ENCODE results near the gene ZDHHC7. TPM values are rescaled to one million over a fixed set of nuclear protein-coding genes. Genes with fewer than 3 reads are reported as not detected.
A peak's percentile ranks its signal among the peaks of the same experiment; 100 is the strongest.

Gene ZDHHC7
- total and polyA plus RNA-seq, 4 experiments from 2014 or later = 27.1 to 40.2 (median 34.7) TPM

- CTCF ChIA-PET (ENCODE audit: partially characterized antibody) = interaction anchor here (1.0 to 1.1 kb wide), 2 partner anchors 12 to 96 kb away, joined by 3 to 4 read pairs; no protein-coding TSS in a partner anchor
- peaks cover 55% of the 10 kb centered on the region for H3K36me3 ChIP-seq (ENCODE audit: insufficient read depth, low read length)
- peaks cover 11% of the 10 kb centered on the region for H3K4me1 ChIP-seq (ENCODE audit: insufficient read depth, low read length)
Observed at GRCh38 chr16:84989749-84990620, 21.4 kb downstream of the ZDHHC7 start.

GRCh38 chr16:84988328-84989080 is 22.8 kb downstream of the ZDHHC7 start:
- H3K27ac Mint-ChIP-seq = no peak overlapping the region
- Histone ChIP-seq H3K36me3 (ENCODE audit: insufficient read depth, low read length) (peaks cover 45% of the 10 kb centered on the region), H3K27me3 (ENCODE audit: insufficient read depth, low read length) (no peaks in the 10 kb centered on the region), H3K27ac (ENCODE audit: low read depth, low read length) (no peak overlapping the region), H3K4me3 (ENCODE audit: low read length in 2 of 2) (no peak overlapping the region), H3K4me1 (ENCODE audit: insufficient read depth, low read length) (peaks cover 11% of the 10 kb centered on the region), H3K9me3 (ENCODE audit: control insufficient read depth in 1 of 2, low read length in 2 of 2) (no peaks in the 10 kb centered on the region)
- POLR2A ChIA-PET (ENCODE audit: partially characterized antibody) = no interaction called here
- peaks cover 33 to 63% of the 10 kb centered on the region in 2 donors for H3K36me3 Mint-ChIP-seq
- no peak overlapping the region for H3K4me3 Mint-ChIP-seq
- no peaks in the 10 kb centered on the region for H3K27me3 Mint-ChIP-seq
- H3K4me1 Mint-ChIP-seq = peaks cover 14 to 23% (median 17%) of the 10 kb centered on the region in 4 donors
- CTCF ChIA-PET (ENCODE audit: partially characterized antibody) = interaction anchor here (0.6 kb wide), 1 partner anchor 16 kb away, joined by 3 read pairs; no protein-coding TSS in a partner anchor
- intact Hi-C loops (cut with micrococcal nuclease) = no loop called here
- DNase-seq = no peak
- H3K9me3 Mint-ChIP-seq = no peaks in the 10 kb centered on the region

More at GRCh38 chr16:84989749-84990620, 21.4 kb downstream of the ZDHHC7 start:
- Histone ChIP-seq H3K27ac (ENCODE audit: low read depth, low read length) (no peak overlapping the region), H3K27me3 (ENCODE audit: insufficient read depth, low read length) (no peaks in the 10 kb centered on the region), H3K4me3 (ENCODE audit: low read length in 2 of 2) (no peak overlapping the region), H3K9me3 (ENCODE audit: control insufficient read depth in 1 of 2, low read length in 2 of 2) (no peaks in the 10 kb centered on the region)
- DNase-seq = no peak
- H3K9me3 Mint-ChIP-seq = peaks cover 0 to 2% (median 0%) of the 10 kb centered on the region in 8 donors
- POLR2A ChIA-PET (ENCODE audit: partially characterized antibody) = no interaction called here
- H3K27me3 Mint-ChIP-seq = no peaks in the 10 kb centered on the region
- no peak overlapping the region for H3K4me3 Mint-ChIP-seq
- intact Hi-C loops (cut with micrococcal nuclease) = no loop called here
- peaks cover 14 to 25% (median 17%) of the 10 kb centered on the region in 4 donors for H3K4me1 Mint-ChIP-seq
- peak overlapping the region in 1 of 7 donors; percentile 43 for H3K27ac Mint-ChIP-seq
- peaks cover 40 to 73% of the 10 kb centered on the region in 2 donors for H3K36me3 Mint-ChIP-seq

- H3K36me3 Mint-ChIP-seq = peaks cover 33 to 67% of the 10 kb centered on the region in 2 donors
- CTCF ChIA-PET (ENCODE audit: partially characterized antibody) = no interaction called here
Observed at GRCh38 chr16:84986879-84987278, 24.5 kb downstream of the ZDHHC7 start.

GRCh38 chr16:84986102-84986501 is 25.2 kb downstream of the ZDHHC7 start:
- peak overlapping the region in 2 of 8 donors; percentile 5 to 17 for H3K4me3 Mint-ChIP-seq

More at GRCh38 chr16:84986879-84987278, 24.5 kb downstream of the ZDHHC7 start:
- POLR2A ChIA-PET (ENCODE audit: partially characterized antibody) = no interaction called here
- intact Hi-C loops (cut with micrococcal nuclease) = no loop called here
- Mint-ChIP-seq H3K4me3 (peak overlapping the region in 3 of 8 donors; percentile 15 to 35 (median 17)), H3K27me3 (no peaks in the 10 kb centered on the region), H3K27ac (peak overlapping the region in 4 of 7 donors; percentile 36 to 66 (median 53)), H3K4me1 (peaks cover 15 to 23% (median 18%) of the 10 kb centered on the region in 4 donors), H3K9me3 (no peaks in the 10 kb centered on the region)
- H3K27me3 ChIP-seq (ENCODE audit: insufficient read depth, low read length) = no peaks in the 10 kb centered on the region
- DNase-seq = no peak
- no peaks in the 10 kb centered on the region for H3K9me3 ChIP-seq (ENCODE audit: control insufficient read depth in 1 of 2, low read length in 2 of 2)
- H3K4me1 ChIP-seq (ENCODE audit: insufficient read depth, low read length) = peaks cover 11% of the 10 kb centered on the region
- H3K27ac ChIP-seq (ENCODE audit: low read depth, low read length) = no peak overlapping the region
- H3K4me3 ChIP-seq (ENCODE audit: low read length in 2 of 2) = no peak overlapping the region
- peaks cover 46% of the 10 kb centered on the region for H3K36me3 ChIP-seq (ENCODE audit: insufficient read depth, low read length)

GRCh38 chr16:84985079-84986065 is 26.0 kb downstream of the ZDHHC7 start:
- intact Hi-C loops (cut with micrococcal nuclease) = no loop called here
- Mint-ChIP-seq H3K36me3 (peaks cover 35 to 74% of the 10 kb centered on the region in 2 donors), H3K9me3 (no peaks in the 10 kb centered on the region), H3K4me3 (peak overlapping the region in 1 of 8 donors; percentile 5), H3K4me1 (peaks cover 15 to 18% (median 16%) of the 10 kb centered on the region in 4 donors), H3K27ac (peak overlapping the region in 6 of 7 donors; percentile 43 to 90 (median 84)), H3K27me3 (no peaks in the 10 kb centered on the region)
- ChIA-PET CTCF (ENCODE audit: partially characterized antibody) (interaction anchor here (1.0 kb wide), 2 partner anchors 14 to 16 kb away, joined by 3 to 4 read pairs; no protein-coding TSS in a partner anchor), POLR2A (ENCODE audit: partially characterized antibody) (interaction anchor here (0.6 kb wide), 1 partner anchor 72 kb away, joined by 3 read pairs; no protein-coding TSS in a partner anchor)
- no peak overlapping the region for H3K27ac ChIP-seq (ENCODE audit: low read depth, low read length)
- peaks cover 11% of the 10 kb centered on the region for H3K4me1 ChIP-seq (ENCODE audit: insufficient read depth, low read length)
- no peaks in the 10 kb centered on the region for H3K9me3 ChIP-seq (ENCODE audit: control insufficient read depth in 1 of 2, low read length in 2 of 2)
- H3K36me3 ChIP-seq (ENCODE audit: insufficient read depth, low read length) = peaks cover 52% of the 10 kb centered on the region
- no peak for DNase-seq
- no peak overlapping the region for H3K4me3 ChIP-seq (ENCODE audit: low read length in 2 of 2)
- H3K27me3 ChIP-seq (ENCODE audit: insufficient read depth, low read length) = no peaks in the 10 kb centered on the region

More at GRCh38 chr16:84986102-84986501, 25.2 kb downstream of the ZDHHC7 start:
- intact Hi-C loops (cut with micrococcal nuclease) = no loop called here
- Histone ChIP-seq H3K27ac (ENCODE audit: low read depth, low read length) (no peak overlapping the region), H3K9me3 (ENCODE audit: control insufficient read depth in 1 of 2, low read length in 2 of 2) (no peaks in the 10 kb centered on the region), H3K4me1 (ENCODE audit: insufficient read depth, low read length) (peaks cover 11% of the 10 kb centered on the region), H3K4me3 (ENCODE audit: low read length in 2 of 2) (no peak overlapping the region), H3K27me3 (ENCODE audit: insufficient read depth, low read length) (no peaks in the 10 kb centered on the region), H3K36me3 (ENCODE audit: insufficient read depth, low read length) (peaks cover 52% of the 10 kb centered on the region)
- Mint-ChIP-seq H3K9me3 (no peaks in the 10 kb centered on the region), H3K4me1 (peaks cover 15 to 23% (median 18%) of the 10 kb centered on the region in 4 donors), H3K27me3 (no peaks in the 10 kb centered on the region), H3K27ac (peak overlapping the region in 6 of 7 donors; percentile 43 to 90 (median 84)), H3K36me3 (peaks cover 36 to 74% of the 10 kb centered on the region in 2 donors)
- ChIA-PET CTCF (ENCODE audit: partially characterized antibody) (interaction anchor here (1.0 kb wide), 2 partner anchors 15 to 17 kb away, joined by 3 to 4 read pairs; no protein-coding TSS in a partner anchor), POLR2A (ENCODE audit: partially characterized antibody) (no interaction called here)
- DNase-seq = no peak

GRCh38 chr16:84982434-84982833 is 28.9 kb downstream of the ZDHHC7 start:
- H3K4me3 ChIP-seq (ENCODE audit: low read length in 2 of 2) = no peak overlapping the region
- intact Hi-C loops (cut with micrococcal nuclease) = no loop called here
- peak overlapping the region in 3 of 7 donors; percentile 48 to 83 (median 67) for H3K27ac Mint-ChIP-seq
- peaks cover 49% of the 10 kb centered on the region for H3K36me3 ChIP-seq (ENCODE audit: insufficient read depth, low read length)
- no peaks in the 10 kb centered on the region for H3K9me3 ChIP-seq (ENCODE audit: control insufficient read depth in 1 of 2, low read length in 2 of 2)
- CTCF ChIA-PET (ENCODE audit: partially characterized antibody) = interaction anchor here (1.0 to 1.7 kb wide), 4 partner anchors 11 to 244 kb away, joined by 5 to 8 read pairs (median 7); no protein-coding TSS in a partner anchor
- H3K27ac ChIP-seq (ENCODE audit: low read depth, low read length) = no peak overlapping the region
- no peak overlapping the region for H3K4me3 Mint-ChIP-seq
- H3K27me3 Mint-ChIP-seq = no peaks in the 10 kb centered on the region
- H3K4me1 ChIP-seq (ENCODE audit: insufficient read depth, low read length) = peaks cover 11% of the 10 kb centered on the region
- peaks cover 38 to 68% of the 10 kb centered on the region in 2 donors for H3K36me3 Mint-ChIP-seq
- DNase-seq = no peak
- H3K27me3 ChIP-seq (ENCODE audit: insufficient read depth, low read length) = no peaks in the 10 kb centered on the region
- peaks cover 13 to 15% (median 14%) of the 10 kb centered on the region in 4 donors for H3K4me1 Mint-ChIP-seq
- POLR2A ChIA-PET (ENCODE audit: partially characterized antibody) = no interaction called here
- H3K9me3 Mint-ChIP-seq = no peaks in the 10 kb centered on the region

All from CD4-positive, alpha-beta memory T cell (primary cell).